ENCODE data around the gene IRX4. TPM values are rescaled to one million over a fixed set of nuclear protein-coding genes. Genes with fewer than 3 reads are reported as not detected.

IRX4 gene
- total and polyA plus RNA-seq, 9 of the 15 experiments (the other 6 are each of a cell fraction or from before 2014, with no cell fraction given): not detected

- TF ChIP-seq CBFB (CRISPR knock-in tag; IDR thresholded peaks at IDR 0.05): no peak
- no peak for TF ChIP-seq HIVEP1 (CRISPR knock-in tag; IDR thresholded peaks at IDR 0.05)
- TF ChIP-seq ZHX1 (conservative IDR thresholded peaks at IDR 0.05; ENCODE audit: low read length): no peak
- TF ChIP-seq NR0B1 (IDR thresholded peaks at IDR 0.05; ENCODE audit: partially characterized antibody): no peak
Measured at GRCh38 chr5:1918488-1919208, 35.9 kb upstream of the IRX4 start (continued).

- H3K4me3 ChIP-seq: no peak overlapping the region
- H2AFZ ChIP-seq (ENCODE audit: low read depth, low read length): no peak overlapping the region
- in situ Hi-C loops (cut with MboI) (no loop called here), intact Hi-C loops (cut with micrococcal nuclease) (no loop called here)
- no peaks in the 10 kb centered on the region; a peak in 1 of 5 replicates for H3K4me1 ChIP-seq (replicated peaks in 1 of 2; ENCODE audit: control insufficient read depth in 2 of 2, insufficient read depth in 2 of 2, low read length in 2 of 2)
- H4K20me1 ChIP-seq (replicated peaks; ENCODE audit: control insufficient read depth, insufficient read depth, low read length): peaks cover 6% of the 10 kb centered on the region; the same call in 1 of the 2 replicates
- peak; percentile 6 for FAIRE-seq
- no peak overlapping the region for H3K4me2 ChIP-seq (ENCODE audit: insufficient read depth, low read length)
- under 1% methylated on average over 13 of the region's 13 CpGs for WGBS (ENCODE audit: insufficient coverage, low coverage, missing lambda C conversion rate)
- peaks cover 56 to 91% of the 10 kb centered on the region in 2 experiments for H3K27me3 ChIP-seq (ENCODE audit: control insufficient read depth in 2 of 2, insufficient read depth in 2 of 2, low read length in 2 of 2)
- H3K36me3 ChIP-seq (ENCODE audit: control insufficient read depth, insufficient read depth, low read length): no peaks in the 10 kb centered on the region
- POLR2A ChIA-PET: no interaction called here
- no peak overlapping the region for H3K27ac ChIP-seq (ENCODE audit: extremely low read depth, low read depth, low read length)
- CTCF ChIA-PET (ENCODE audit: low intra/inter-chr PET ratio): no interaction called here
- H3K9me3 ChIP-seq (replicated peaks; ENCODE audit: control insufficient read depth, insufficient read depth, low read depth, low read length): no peaks in the 10 kb centered on the region
- no peak for DNase-seq (ENCODE audit: extremely low read depth in 1 of 4, low spot score in 3 of 4)
- no peak overlapping the region for H3K9ac ChIP-seq (ENCODE audit: insufficient read depth in 1 of 2, low read depth in 2 of 2, low read length in 2 of 2)
- no peak for ATAC-seq
- BruUV-seq (replicated peaks): no TSS peak
- H3K79me2 ChIP-seq (ENCODE audit: control insufficient read depth, insufficient read depth, low read length): no peaks in the 10 kb centered on the region
- no peaks in the 10 kb centered on the region for H3K9me1 ChIP-seq (ENCODE audit: control insufficient read depth, insufficient read depth, low read length)
- TF ChIP-seq FOXM1 (IDR thresholded peaks at IDR 0.05; ENCODE audit: low read depth) (no peak), FOXM1 (CRISPR knock-in tag; IDR thresholded peaks at IDR 0.05; ENCODE audit: low read depth) (no peak), ZBTB49 (CRISPR knock-in tag; IDR thresholded peaks at IDR 0.05; ENCODE audit: borderline replicate concordance) (no peak), MAFF (IDR thresholded peaks at IDR 0.05; ENCODE audit: low read length) (no peak), THAP7 (CRISPR knock-in tag; IDR thresholded peaks at IDR 0.05) (no peak), TRIM25 (IDR thresholded peaks at IDR 0.05; ENCODE audit: borderline replicate concordance) (no peak)
Measured at GRCh38 chr5:1917830-1918487, 35.2 kb upstream of the IRX4 start.

Data from K562 (cell line).